Type B pancreatic cell (in vitro differentiated cells): ENCODE measurements around the gene USP15. TPM values are rescaled to one million over a fixed set of nuclear protein-coding genes. Genes with fewer than 3 reads are reported as not detected.

Experiments
- DNase-seq: peaks from one replicate; pipeline ENCODE4 v3.0.0; 2021; ENCODE audit warnings: mixed read lengths; ENCODE audit not compliant: unreplicated experiment; ENCODE audit errors: extremely low spot score
- H3K27ac Mint-ChIP-seq: 2 replicates; pipeline ENCODE4 v1.8.0; 2021; ENCODE audit warnings: mild to moderate bottlenecking, mixed read lengths
- H3K27me3 Mint-ChIP-seq: 2 replicates; pipeline ENCODE4 v1.8.0; 2021; ENCODE audit warnings: mixed read lengths
- H3K36me3 Mint-ChIP-seq: 2 replicates; pipeline ENCODE4 v1.8.0; 2021; ENCODE audit warnings: mixed read lengths
- H3K4me1 Mint-ChIP-seq: one replicate; pipeline ENCODE4 v1.8.0; 2021; ENCODE audit warnings: mixed read lengths; ENCODE audit not compliant: unreplicated experiment
- H3K4me3 Mint-ChIP-seq: 2 replicates; pipeline ENCODE4 v1.8.0; 2021; ENCODE audit warnings: mild to moderate bottlenecking, mixed read lengths
- H3K9me3 Mint-ChIP-seq: 2 replicates; pipeline ENCODE4 v1.8.0; 2021; ENCODE audit warnings: mixed read lengths
- total RNA-seq: library from RNA; stranded (reverse); gene quantifications from 2 replicates; pipeline ENCODE4 v1.2.1, GENCODE V29; 2021; ENCODE audit warnings: low replicate concordance
- TF ChIP-seq, protein P1 (sequence below): fragments of 200-600 bp; sonication (generic); conservative IDR thresholded peaks from 2 replicates; pipeline ENCODE4 v1.5.0; 2021; ENCODE audit warnings: antibody characterized with exemption, mild to moderate bottlenecking

The USP15 gene
- total RNA-seq, 1 donor from 2014 or later = 47.5 TPM

DNA sequence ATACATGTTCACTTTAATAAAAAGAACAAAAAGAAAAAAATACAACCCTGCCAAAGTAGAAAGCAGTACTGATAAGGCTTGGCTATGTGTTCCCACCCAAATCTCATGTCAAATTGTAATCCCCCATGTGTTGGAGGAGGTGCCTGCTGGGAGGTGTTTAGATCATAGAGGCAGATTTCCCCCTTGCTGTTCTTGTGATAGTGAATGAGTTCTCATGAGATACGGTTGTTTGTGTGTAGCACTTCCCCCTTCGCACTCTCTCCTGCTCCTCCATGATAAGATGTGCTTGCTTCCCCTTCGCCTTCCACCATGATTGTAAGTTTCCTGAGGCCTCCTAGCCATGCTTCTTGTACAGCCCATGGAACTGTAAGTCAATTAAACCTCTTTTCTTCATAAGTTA, 59.9 kb downstream of the USP15 start:
- no peaks in the 10 kb centered on the region for H3K27me3 Mint-ChIP-seq
- H3K36me3 Mint-ChIP-seq = peaks cover 30% of the 10 kb centered on the region
- TF ChIP-seq, protein P1, sequence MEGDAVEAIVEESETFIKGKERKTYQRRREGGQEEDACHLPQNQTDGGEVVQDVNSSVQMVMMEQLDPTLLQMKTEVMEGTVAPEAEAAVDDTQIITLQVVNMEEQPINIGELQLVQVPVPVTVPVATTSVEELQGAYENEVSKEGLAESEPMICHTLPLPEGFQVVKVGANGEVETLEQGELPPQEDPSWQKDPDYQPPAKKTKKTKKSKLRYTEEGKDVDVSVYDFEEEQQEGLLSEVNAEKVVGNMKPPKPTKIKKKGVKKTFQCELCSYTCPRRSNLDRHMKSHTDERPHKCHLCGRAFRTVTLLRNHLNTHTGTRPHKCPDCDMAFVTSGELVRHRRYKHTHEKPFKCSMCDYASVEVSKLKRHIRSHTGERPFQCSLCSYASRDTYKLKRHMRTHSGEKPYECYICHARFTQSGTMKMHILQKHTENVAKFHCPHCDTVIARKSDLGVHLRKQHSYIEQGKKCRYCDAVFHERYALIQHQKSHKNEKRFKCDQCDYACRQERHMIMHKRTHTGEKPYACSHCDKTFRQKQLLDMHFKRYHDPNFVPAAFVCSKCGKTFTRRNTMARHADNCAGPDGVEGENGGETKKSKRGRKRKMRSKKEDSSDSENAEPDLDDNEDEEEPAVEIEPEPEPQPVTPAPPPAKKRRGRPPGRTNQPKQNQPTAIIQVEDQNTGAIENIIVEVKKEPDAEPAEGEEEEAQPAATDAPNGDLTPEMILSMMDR = no peak
- H3K9me3 Mint-ChIP-seq = no peaks in the 10 kb centered on the region
- H3K4me1 Mint-ChIP-seq = no peaks in the 10 kb centered on the region
- no peak overlapping the region for H3K4me3 Mint-ChIP-seq
- no peak for DNase-seq
- H3K27ac Mint-ChIP-seq = no peak overlapping the region

DNA sequence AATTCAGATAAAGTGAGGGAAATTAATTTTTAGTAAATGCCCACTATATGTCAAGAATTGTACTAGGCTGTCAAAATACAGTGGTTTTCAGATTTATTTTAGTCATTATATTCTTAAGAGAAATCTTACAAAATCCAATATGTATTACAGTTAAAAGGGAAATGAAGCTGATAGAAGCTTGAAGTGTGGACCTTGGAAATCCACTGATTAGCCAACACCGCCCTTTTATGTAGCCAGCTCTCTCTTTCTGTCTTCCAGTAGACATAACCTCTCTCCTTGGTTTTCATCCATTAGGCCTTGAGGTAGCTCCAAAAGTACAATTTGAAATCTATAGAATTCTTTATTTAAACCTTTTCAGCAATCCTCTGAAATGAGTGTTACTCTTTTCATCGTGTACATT, 63.2 kb downstream of the USP15 start:
- Mint-ChIP-seq H3K27ac (no peak overlapping the region), H3K27me3 (no peaks in the 10 kb centered on the region), H3K4me1 (no peaks in the 10 kb centered on the region), H3K4me3 (no peak overlapping the region), H3K36me3 (peaks cover 20% of the 10 kb centered on the region), H3K9me3 (no peaks in the 10 kb centered on the region)
- DNase-seq = no peak
- TF ChIP-seq, protein P1 = no peak

DNA sequence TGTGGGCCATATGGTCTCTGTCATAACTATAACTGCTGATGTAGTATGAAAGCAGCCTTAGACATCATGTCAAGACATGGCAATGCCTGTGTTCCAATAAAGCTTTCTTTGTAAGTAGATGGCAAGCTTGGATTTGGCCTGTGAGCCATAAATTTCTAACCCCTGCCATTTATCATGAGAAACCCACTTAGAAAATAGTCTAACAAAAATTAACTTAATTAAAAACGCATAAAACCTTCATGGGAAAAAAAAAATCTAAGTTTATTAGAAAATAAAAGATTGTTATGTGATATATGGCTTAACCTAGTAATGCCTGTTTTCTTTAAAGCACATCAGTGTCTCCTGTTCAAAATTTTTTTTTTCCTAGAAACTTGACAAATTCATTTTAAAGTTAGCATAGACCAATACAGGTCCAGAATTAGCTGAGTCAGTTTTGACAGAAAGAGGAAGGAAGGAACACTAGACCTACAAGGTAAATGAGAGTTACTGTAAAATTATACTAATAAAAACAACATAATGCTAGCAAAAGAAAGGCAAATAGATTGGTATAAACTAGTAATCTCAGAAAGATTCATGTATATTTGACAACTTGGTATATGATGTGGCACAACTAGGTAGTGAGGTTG, 68.2 kb downstream of the USP15 start:
- no peaks in the 10 kb centered on the region for H3K4me1 Mint-ChIP-seq
- H3K36me3 Mint-ChIP-seq = peaks cover 7% of the 10 kb centered on the region
- H3K27me3 Mint-ChIP-seq = no peaks in the 10 kb centered on the region
- DNase-seq = no peak
- no peak overlapping the region for H3K27ac Mint-ChIP-seq
- H3K4me3 Mint-ChIP-seq = no peak overlapping the region
- H3K9me3 Mint-ChIP-seq = no peaks in the 10 kb centered on the region
- TF ChIP-seq, protein P1 = no peak

DNA sequence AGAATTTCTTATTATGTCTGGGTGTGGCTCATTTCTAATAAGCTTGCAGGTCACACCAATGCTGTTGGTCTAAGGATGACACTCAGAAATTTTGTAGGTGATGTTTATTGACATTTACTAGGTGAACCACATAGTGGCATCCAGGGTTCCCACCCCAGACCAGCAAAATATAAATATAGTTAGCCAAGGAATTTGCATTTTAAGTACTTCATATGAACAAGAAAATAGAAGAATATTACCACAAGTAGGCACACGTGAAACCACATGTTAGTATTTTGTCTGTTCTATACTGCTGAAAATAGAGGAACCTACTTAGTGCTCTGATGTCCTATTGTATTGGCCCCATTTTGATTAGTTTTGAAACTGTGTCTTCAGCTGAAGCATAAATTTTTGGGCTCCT, 71.1 kb downstream of the USP15 start:
- no peak for DNase-seq
- TF ChIP-seq, protein P1 = no peak
- Mint-ChIP-seq H3K27ac (no peak overlapping the region), H3K4me3 (no peak overlapping the region), H3K9me3 (no peaks in the 10 kb centered on the region), H3K36me3 (peaks cover 10% of the 10 kb centered on the region), H3K4me1 (no peaks in the 10 kb centered on the region), H3K27me3 (no peaks in the 10 kb centered on the region)

DNA sequence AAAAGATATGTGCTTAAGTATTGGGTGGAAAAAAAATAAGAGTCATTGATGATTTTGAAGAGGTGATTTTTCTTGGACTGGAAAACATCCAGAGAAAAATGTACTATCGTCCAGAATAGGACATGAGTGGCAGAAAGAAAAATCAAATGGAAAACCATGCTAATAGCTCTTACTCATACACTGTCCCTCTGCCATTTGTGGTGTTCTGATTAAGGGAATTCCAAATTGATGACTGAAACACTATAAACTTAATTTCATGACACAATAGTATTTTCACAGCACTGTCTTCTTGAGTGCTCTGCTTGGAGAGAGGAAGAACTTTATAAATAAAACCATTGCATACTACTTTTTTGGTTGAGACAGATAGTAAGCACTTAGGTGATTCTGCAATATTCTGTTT, 72.4 kb downstream of the USP15 start:
- H3K4me1 Mint-ChIP-seq = no peaks in the 10 kb centered on the region
- TF ChIP-seq, protein P1 = no peak
- DNase-seq = no peak
- H3K4me3 Mint-ChIP-seq = no peak overlapping the region
- peaks cover 17% of the 10 kb centered on the region for H3K36me3 Mint-ChIP-seq
- H3K27ac Mint-ChIP-seq = no peak overlapping the region
- H3K9me3 Mint-ChIP-seq = no peaks in the 10 kb centered on the region
- no peaks in the 10 kb centered on the region for H3K27me3 Mint-ChIP-seq

DNA sequence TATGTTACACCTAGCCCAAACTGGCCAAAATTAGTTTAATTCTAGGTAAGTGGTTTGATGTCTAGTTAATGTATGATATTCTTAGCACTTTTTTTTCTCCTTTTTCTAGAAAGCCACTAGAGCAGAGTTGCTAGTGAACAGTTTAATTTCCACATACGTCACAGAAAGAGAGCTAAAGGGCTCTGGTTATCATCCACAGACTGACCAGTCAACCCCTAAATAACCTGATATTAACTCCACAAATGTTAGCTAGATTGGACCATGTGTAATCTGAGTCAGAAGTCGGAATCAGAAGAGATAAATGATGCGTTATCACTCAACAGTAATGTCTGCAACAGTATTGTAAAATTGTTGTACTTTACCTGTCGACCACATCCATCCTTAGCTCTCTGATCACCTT, 74.9 kb downstream of the USP15 start:
- Mint-ChIP-seq H3K9me3 (peaks cover under 1% of the 10 kb centered on the region), H3K27ac (no peak overlapping the region), H3K4me1 (no peaks in the 10 kb centered on the region), H3K27me3 (no peaks in the 10 kb centered on the region), H3K36me3 (peaks cover 35% of the 10 kb centered on the region), H3K4me3 (no peak overlapping the region)
- DNase-seq = no peak
- TF ChIP-seq, protein P1 = no peak
